Measurements from ENCODE around the gene ANKRD31. TPM values are rescaled to one million over a fixed set of nuclear protein-coding genes. Genes with fewer than 3 reads are reported as not detected.

Gene ANKRD31
- total and polyA plus RNA-seq, 12 donors: 0.06 to 0.88 (median 0.42) TPM

DNA sequence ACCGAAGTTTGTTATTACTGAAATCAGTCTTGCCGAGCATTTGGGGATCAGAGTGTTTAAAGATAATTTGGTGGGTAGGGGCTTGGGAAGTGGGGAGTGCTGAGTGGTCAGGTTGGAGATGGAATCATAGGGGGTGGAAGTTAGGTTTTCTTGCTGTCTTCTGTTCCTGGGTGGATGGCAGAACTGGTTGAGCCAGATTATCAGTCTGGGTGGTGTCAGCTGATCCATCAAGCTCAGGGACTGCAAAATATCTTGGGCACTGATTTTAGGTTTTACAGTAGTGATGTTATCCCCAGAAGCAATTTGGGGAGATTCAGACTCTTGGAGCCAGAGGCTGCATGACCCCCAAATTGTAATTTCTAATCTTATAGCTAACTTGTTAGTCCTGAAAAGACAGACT is 5.4 kb upstream of the ANKRD31 start:
- TF ChIP-seq, protein P1, sequence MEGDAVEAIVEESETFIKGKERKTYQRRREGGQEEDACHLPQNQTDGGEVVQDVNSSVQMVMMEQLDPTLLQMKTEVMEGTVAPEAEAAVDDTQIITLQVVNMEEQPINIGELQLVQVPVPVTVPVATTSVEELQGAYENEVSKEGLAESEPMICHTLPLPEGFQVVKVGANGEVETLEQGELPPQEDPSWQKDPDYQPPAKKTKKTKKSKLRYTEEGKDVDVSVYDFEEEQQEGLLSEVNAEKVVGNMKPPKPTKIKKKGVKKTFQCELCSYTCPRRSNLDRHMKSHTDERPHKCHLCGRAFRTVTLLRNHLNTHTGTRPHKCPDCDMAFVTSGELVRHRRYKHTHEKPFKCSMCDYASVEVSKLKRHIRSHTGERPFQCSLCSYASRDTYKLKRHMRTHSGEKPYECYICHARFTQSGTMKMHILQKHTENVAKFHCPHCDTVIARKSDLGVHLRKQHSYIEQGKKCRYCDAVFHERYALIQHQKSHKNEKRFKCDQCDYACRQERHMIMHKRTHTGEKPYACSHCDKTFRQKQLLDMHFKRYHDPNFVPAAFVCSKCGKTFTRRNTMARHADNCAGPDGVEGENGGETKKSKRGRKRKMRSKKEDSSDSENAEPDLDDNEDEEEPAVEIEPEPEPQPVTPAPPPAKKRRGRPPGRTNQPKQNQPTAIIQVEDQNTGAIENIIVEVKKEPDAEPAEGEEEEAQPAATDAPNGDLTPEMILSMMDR (IDR thresholded peaks at IDR 0.05): no peak
- TF ChIP-seq POLR2A (IDR thresholded peaks at IDR 0.05): no peak
- no peak overlapping the region for H3K27ac ChIP-seq
- H3K27me3 ChIP-seq: no peaks in the 10 kb centered on the region
- WGBS, 4 donors: 91 to 95% (median 94%) methylated on average over 2 of the region's 2 CpGs
- DNase-seq: no peak
- H3K4me1 ChIP-seq (replicated peaks in 1 of 2): peaks cover 0 to 4% of the 10 kb centered on the region in 2 donors
- no peak overlapping the region for H3K4me3 ChIP-seq
- H3K9me3 ChIP-seq (replicated peaks in 1 of 3): no peaks in the 10 kb centered on the region
- intact Hi-C loops (cut with DNase I): no loop called here
- H3K36me3 ChIP-seq (replicated peaks in 1 of 2): no peaks in the 10 kb centered on the region

DNA sequence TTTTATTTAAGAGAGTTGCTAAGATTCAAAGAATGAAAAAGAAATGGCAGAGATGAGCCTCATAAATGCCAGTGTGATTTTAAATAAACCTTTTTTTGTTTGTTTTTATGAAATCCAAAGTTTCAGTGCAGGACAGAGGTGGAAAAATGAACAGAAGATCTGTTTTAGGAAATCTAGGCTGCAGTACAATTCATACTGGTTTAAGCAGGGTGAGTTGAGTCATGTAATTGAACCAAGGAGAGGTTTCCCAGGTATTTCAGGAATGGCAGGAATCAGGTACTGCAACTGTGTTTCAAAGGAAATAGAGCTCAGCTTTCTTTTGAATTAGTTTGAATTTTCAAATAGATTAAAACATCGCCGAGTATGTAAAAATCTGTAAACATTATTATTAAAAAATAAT is 3.0 kb upstream of the ANKRD31 start:
- no peaks in the 10 kb centered on the region for H3K9me3 ChIP-seq (replicated peaks in 1 of 3)
- WGBS, 4 donors: 91 to 96% (median 94%) methylated on average over 2 of the region's 2 CpGs
- DNase-seq: no peak
- no peaks in the 10 kb centered on the region for H3K36me3 ChIP-seq (replicated peaks in 1 of 2)
- H3K27ac ChIP-seq: no peak overlapping the region
- H3K4me3 ChIP-seq: no peak overlapping the region
- no peak for TF ChIP-seq POLR2A (IDR thresholded peaks at IDR 0.05)
- H3K4me1 ChIP-seq (replicated peaks in 1 of 2): peaks cover 0 to 12% of the 10 kb centered on the region in 2 donors
- intact Hi-C loops (cut with DNase I): loop anchor here in 1 of 2 donors (10.0 kb wide), 2 partner anchors 185 to 275 kb away; partner anchors contain the start of genes CERT1, GCNT4 and POLK
- H3K27me3 ChIP-seq: no peaks in the 10 kb centered on the region

DNA sequence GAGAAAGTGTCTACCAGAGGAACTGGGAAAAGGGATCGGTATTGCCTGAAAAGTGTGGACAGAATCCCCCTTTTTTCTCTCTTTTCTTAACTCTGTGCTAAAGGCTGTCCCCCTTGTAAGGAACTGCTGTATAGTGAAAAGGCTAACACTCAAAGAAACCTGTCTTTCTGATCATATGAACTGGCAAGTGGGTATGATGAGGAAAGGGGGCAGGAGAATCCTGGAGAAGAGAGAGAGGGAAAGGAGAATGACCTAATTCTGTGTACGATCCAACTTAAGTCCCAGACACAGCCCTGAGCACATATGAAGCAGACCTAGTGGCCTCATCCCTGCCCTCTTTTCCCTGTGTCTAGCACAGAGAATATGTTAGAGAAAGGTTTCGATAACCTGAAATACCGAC is 967 bp downstream of the ANKRD31 start:
- Histone ChIP-seq H3K9me3 (replicated peaks in 1 of 3) (no peaks in the 10 kb centered on the region), H3K27me3 (no peaks in the 10 kb centered on the region), H3K27ac (no peak overlapping the region), H3K36me3 (replicated peaks in 1 of 2) (no peaks in the 10 kb centered on the region), H3K4me1 (replicated peaks in 1 of 2) (peaks cover 0 to 12% of the 10 kb centered on the region in 2 donors), H3K4me3 (no peak overlapping the region)
- DNase-seq: no peak
- WGBS, 4 donors: 87 to 95% (median 94%) methylated on average over 4 of the region's 4 CpGs
- intact Hi-C loops (cut with DNase I): loop anchor here in 1 of 2 donors (10.0 kb wide), 2 partner anchors 181 to 279 kb away; partner anchors contain the start of genes CERT1, GCNT4 and POLK
- no peak for TF ChIP-seq POLR2A (IDR thresholded peaks at IDR 0.05)
- TF ChIP-seq, protein P1 (IDR thresholded peaks at IDR 0.05): no peak

DNA sequence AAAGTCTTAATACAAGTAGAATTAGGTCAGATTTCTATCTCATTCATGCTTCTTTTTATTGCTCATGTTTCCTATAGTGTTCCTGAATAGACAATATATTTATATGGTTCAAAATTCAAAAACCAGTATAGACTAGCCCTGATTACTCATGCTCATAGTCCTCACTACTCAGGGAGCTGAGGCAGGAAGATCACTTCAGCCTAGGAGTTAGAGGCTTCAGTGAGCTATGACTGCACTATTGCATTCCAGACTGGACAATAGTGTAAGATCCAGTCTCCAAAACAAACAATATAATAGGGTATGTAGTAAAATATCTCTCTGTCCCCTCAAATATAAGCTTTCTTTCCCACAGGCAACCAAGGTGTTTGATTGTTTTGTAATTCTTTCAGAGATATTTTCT is 2.4 kb downstream of the ANKRD31 start:
- no peak overlapping the region for H3K27ac ChIP-seq
- no peaks in the 10 kb centered on the region for H3K27me3 ChIP-seq
- no peak for DNase-seq
- intact Hi-C loops (cut with DNase I): loop anchor here in 1 of 2 donors (10.0 kb wide), 2 partner anchors 179 to 281 kb away; partner anchors contain the start of genes CERT1, GCNT4 and POLK
- peaks cover 0 to 12% of the 10 kb centered on the region in 2 donors for H3K4me1 ChIP-seq (replicated peaks in 1 of 2)
- H3K4me3 ChIP-seq: no peak overlapping the region
- H3K36me3 ChIP-seq (replicated peaks in 1 of 2): no peaks in the 10 kb centered on the region
- no peaks in the 10 kb centered on the region for H3K9me3 ChIP-seq (replicated peaks in 1 of 3)
- TF ChIP-seq POLR2A (IDR thresholded peaks at IDR 0.05): no peak
- TF ChIP-seq, protein P1 (IDR thresholded peaks at IDR 0.05): no peak

DNA sequence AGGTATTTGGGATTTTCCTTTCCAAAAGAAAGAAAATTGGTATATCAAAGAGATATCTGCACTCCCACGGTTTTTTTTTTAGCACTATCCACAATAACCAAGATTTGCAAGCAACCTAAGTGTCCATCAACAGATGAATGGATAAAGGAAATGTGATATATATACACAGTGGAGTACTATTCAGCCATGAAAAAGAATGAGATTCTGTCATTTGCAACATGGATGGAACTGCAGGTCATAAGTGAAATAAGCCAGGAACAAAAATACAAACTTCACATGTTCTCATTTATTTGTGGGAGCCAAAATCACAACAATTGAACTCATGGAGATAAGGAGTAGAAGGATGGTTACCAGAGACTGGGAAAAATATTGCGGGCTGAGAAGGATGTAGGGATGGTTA is 9.8 kb downstream of the ANKRD31 start:
- H3K27me3 ChIP-seq: no peaks in the 10 kb centered on the region
- DNase-seq: no peak
- no peak overlapping the region for H3K4me3 ChIP-seq
- WGBS, 4 donors: 68 to 89% (median 78%) methylated on average over 2 of the region's 2 CpGs
- no peaks in the 10 kb centered on the region for H3K36me3 ChIP-seq (replicated peaks in 1 of 2)
- H3K27ac ChIP-seq: no peak overlapping the region
- H3K4me1 ChIP-seq (replicated peaks in 1 of 2): no peaks in the 10 kb centered on the region
- H3K9me3 ChIP-seq (replicated peaks in 1 of 3): no peaks in the 10 kb centered on the region
- TF ChIP-seq, protein P1 (IDR thresholded peaks at IDR 0.05): no peak
- no peak for TF ChIP-seq POLR2A (IDR thresholded peaks at IDR 0.05)
- intact Hi-C loops (cut with DNase I): no loop called here

All from adrenal gland (tissue), 12 donors.